Frontal cortex (tissue), 4 donors: ENCODE measurements around the gene C17orf58. TPM values are rescaled to one million over a fixed set of nuclear protein-coding genes. Genes with fewer than 3 reads are reported as not detected.
A peak's percentile ranks its signal among the peaks of the same experiment; 100 is the strongest.
"Not testable (repeated sequence)": the region's sequence is repeated elsewhere in the genome, so short reads cannot be mapped to it uniquely, and the experiment has no call there.

ENCODE experiments used
- DNase-seq, 2 donors: peaks; one replicate each; pipeline ENCODE4 v3.0.0; 2012; ENCODE audit warnings: low spot score in 2 of 2
- FAIRE-seq: peaks from 2 replicates; lab custom pipeline; 2012; peaks lifted over from hg19 to GRCh38; lab: Jason Lieb, UNC
- total RNA-seq: library from RNA; depleted of rRNA; stranded (reverse); fragments of >200 nt; gene quantifications from one replicate; pipeline ENCODE4 v1.2.3, GENCODE V29; 2014
- donor health status: control.
- donor health status: control.
- donor health status: control.

C17orf58 gene
- total RNA-seq: 38.3 TPM

GRCh38 chr17:67996301-67997171, at the start of gene C17orf58:
C17orf58 (minus strand) TSS chr17:67996469; CDS start chr17:67996198, 271 bp downstream.
- not testable (repeated sequence) for DNase-seq, FAIRE-seq

- FAIRE-seq: no peak
- DNase-seq: no peak
Measured at GRCh38 chr17:68036304-68037147, 40.3 kb upstream of the C17orf58 start.

- DNase-seq: peak; percentile 92
- FAIRE-seq: no peak
Measured at GRCh38 chr17:68035523-68036303, 39.4 kb upstream of the C17orf58 start, which contains the start of gene KPNA2. KPNA2 (plus strand) TSS chr17:68035735; CDS start chr17:68037133, 1,398 bp downstream.

GRCh38 chr17:68035131-68035522, 38.9 kb upstream of the C17orf58 start:
- no peak for DNase-seq
- FAIRE-seq: no peak

GRCh38 chr17:68034452-68034776, 38.1 kb upstream of the C17orf58 start:
- FAIRE-seq (no peak), DNase-seq (no peak)

GRCh38 chr17:68033636-68034451, 37.6 kb upstream of the C17orf58 start:
- DNase-seq (no peak), FAIRE-seq (no peak)

- FAIRE-seq (no peak), DNase-seq (no peak)
Measured at GRCh38 chr17:68029512-68030215, 33.4 kb upstream of the C17orf58 start.

GRCh38 chr17:68022547-68022946, 26.3 kb upstream of the C17orf58 start:
- FAIRE-seq, DNase-seq: not testable (repeated sequence)

GRCh38 chr17:68021963-68022362, 25.7 kb upstream of the C17orf58 start:
- no peak for FAIRE-seq

GRCh38 chr17:68020791-68021190, 24.5 kb upstream of the C17orf58 start:
- not testable (repeated sequence) for FAIRE-seq, DNase-seq

More at GRCh38 chr17:68021963-68022362, 25.7 kb upstream of the C17orf58 start:
- no peak for DNase-seq

GRCh38 chr17:68020409-68020756, 24.1 kb upstream of the C17orf58 start:
- FAIRE-seq: no peak
- peak; percentile 34 to 38 for DNase-seq

GRCh38 chr17:68019675-68020408, 23.6 kb upstream of the C17orf58 start:
- DNase-seq (peak; percentile 95 to 97), FAIRE-seq (no peak)

GRCh38 chr17:68019336-68019674, 23.0 kb upstream of the C17orf58 start:
- FAIRE-seq (no peak), DNase-seq (no peak)

GRCh38 chr17:68018493-68018892, 22.2 kb upstream of the C17orf58 start:
- not testable (repeated sequence) for FAIRE-seq, DNase-seq

- DNase-seq (no peak), FAIRE-seq (no peak)
Measured at GRCh38 chr17:68016838-68017237, 20.6 kb upstream of the C17orf58 start.

- FAIRE-seq: no peak
- no peak for DNase-seq
Measured at GRCh38 chr17:68015081-68015723, 18.9 kb upstream of the C17orf58 start.

- FAIRE-seq (no peak), DNase-seq (no peak)
Measured at GRCh38 chr17:68013385-68013784, 17.1 kb upstream of the C17orf58 start.
